Thyroid gland (tissue), 4 donors: Measurements from ENCODE around the gene INPP5D. TPM values are rescaled to one million over a fixed set of nuclear protein-coding genes. Genes with fewer than 3 reads are reported as not detected.

Experiments
- DNase-seq, 2 donors: peaks; one replicate each; pipeline ENCODE4 v3.0.0-alpha.2; 2019
- H3K27ac ChIP-seq, 3 donors: fragments of 200-600 bp; sonication (generic); 1 replicate in 2 of 3; 2 replicates in 1 of 3; pipeline ENCODE4 v1.5.1; 2016 to 2019; ENCODE audit warnings: mild to moderate bottlenecking in 1 of 3, moderate library complexity in 1 of 3
- H3K27me3 ChIP-seq: fragments of 200-600 bp; sonication (generic); one replicate; pipeline ENCODE4 v1.5.1; 2019
- H3K36me3 ChIP-seq, 2 donors: fragments of 200-600 bp; sonication (generic); one replicate each; pipeline ENCODE4 v1.5.1; 2016 to 2019
- H3K4me1 ChIP-seq, 2 donors: fragments of 200-600 bp; sonication (generic); one replicate each; pipeline ENCODE4 v1.5.1; 2017 to 2019
- H3K4me3 ChIP-seq, 3 donors: fragments of 200-600 bp; sonication (generic); replicated peaks in 1 of 3; 1 replicate in 2 of 3; 2 replicates in 1 of 3; pipeline ENCODE4 v1.5.1; 2016; ENCODE audit warnings: mild to moderate bottlenecking in 1 of 3
- H3K9me3 ChIP-seq: fragments of 200-600 bp; sonication (generic); one replicate; pipeline ENCODE4 v1.5.1; 2017
- CTCF ChIP-seq, 6 experiments: fragments of 200-600 bp in 3 of 6; fragments of 450-650 bp in 3 of 6; sonication (generic) in 3 of 6; IDR thresholded peaks; one replicate each; pipeline ENCODE4 v1.5.1; 2016 to 2019; ENCODE audit warnings: antibody characterized with exemption in 6 of 6, mild to moderate bottlenecking in 2 of 6, inconsistent platforms in 1 of 6, moderate library complexity in 1 of 6
- POLR2A ChIP-seq, 2 donors: fragments of 450-650 bp; IDR thresholded peaks; one replicate each; pipeline ENCODE4 v1.6.1; 2017; ENCODE audit warnings: antibody characterized with exemption in 2 of 2, mild to moderate bottlenecking in 2 of 2, moderate library complexity in 1 of 2
- WGBS, 2 donors: methylation state at CpG; one replicate each; pipeline ENCODE4 v1.1.5; 2017; 5-methylcytosine and 5-hydroxymethylcytosine counted together
- intact Hi-C: fragments of 100-400 bp; cut with DNase I; formaldehyde crosslinking; loops from one replicate; pipeline ENCODE4 v1.15.1; 2023
- total RNA-seq, 4 donors: library from RNA; depleted of rRNA; stranded (reverse); fragments of >200 nt; gene quantifications; one replicate each; pipeline ENCODE4 v1.2.3, GENCODE V29; 2016

The INPP5D gene
- total RNA-seq, 4 donors from 2014 or later: 7.1 to 13.4 (median 10.5) TPM

DNA sequence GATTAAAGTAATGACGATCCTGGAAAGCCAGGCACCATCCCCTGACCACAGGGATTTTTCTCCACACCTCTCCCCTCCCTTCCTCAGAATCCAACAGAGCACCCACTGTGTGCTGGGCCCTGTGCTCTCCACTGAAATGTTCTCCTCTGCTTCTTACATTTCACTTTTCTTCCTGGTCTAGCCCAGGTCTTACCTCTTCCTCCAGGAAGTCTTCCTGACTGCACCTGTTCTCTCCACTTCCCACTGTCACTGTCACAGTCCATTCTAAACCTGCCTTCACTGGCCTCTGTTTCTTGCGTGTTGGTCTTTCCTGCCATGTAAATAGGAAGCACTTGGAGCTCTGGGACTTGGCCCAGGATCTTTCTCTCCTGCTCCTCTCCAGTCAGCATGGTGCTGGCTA lies 39.7 kb upstream of the INPP5D start:
- 72 to 85% methylated on average over 2 of the region's 2 CpGs for WGBS, 2 donors
- Histone ChIP-seq H3K36me3 (no peaks in the 10 kb centered on the region), H3K27ac (no peak overlapping the region), H3K27me3 (no peaks in the 10 kb centered on the region), H3K4me1 (no peaks in the 10 kb centered on the region), H3K4me3 (no peak overlapping the region), H3K9me3 (no peaks in the 10 kb centered on the region)
- no peak for TF ChIP-seq CTCF (IDR thresholded peaks at IDR 0.05)
- no peak for TF ChIP-seq POLR2A (IDR thresholded peaks at IDR 0.05)
- intact Hi-C loops: no loop called here
- no peak for DNase-seq

GRCh38 chr2:233021771-233022170 lies 38.4 kb upstream of the INPP5D start:
- Histone ChIP-seq H3K36me3 (no peaks in the 10 kb centered on the region), H3K4me3 (no peak overlapping the region), H3K4me1 (no peaks in the 10 kb centered on the region), H3K27ac (no peak overlapping the region), H3K27me3 (no peaks in the 10 kb centered on the region), H3K9me3 (no peaks in the 10 kb centered on the region)
- intact Hi-C loops: no loop called here
- no peak for DNase-seq
- WGBS, 2 donors: 64 to 82% methylated on average over 8 of the region's 8 CpGs
- TF ChIP-seq POLR2A (IDR thresholded peaks at IDR 0.05): no peak
- TF ChIP-seq CTCF (IDR thresholded peaks at IDR 0.05): no peak

GRCh38 chr2:233022561-233022960 lies 37.6 kb upstream of the INPP5D start:
- H3K4me3 ChIP-seq: no peak overlapping the region
- no peak overlapping the region for H3K27ac ChIP-seq
- no peak for DNase-seq
- TF ChIP-seq POLR2A (IDR thresholded peaks at IDR 0.05) (no peak), CTCF (IDR thresholded peaks at IDR 0.05) (no peak)
- no peaks in the 10 kb centered on the region for H3K36me3 ChIP-seq
- H3K4me1 ChIP-seq: no peaks in the 10 kb centered on the region
- no peaks in the 10 kb centered on the region for H3K27me3 ChIP-seq
- 79 to 88% methylated on average over 5 to 7 of the region's 8 CpGs for WGBS, 2 donors
- intact Hi-C loops: no loop called here
- H3K9me3 ChIP-seq: no peaks in the 10 kb centered on the region

- no peak for DNase-seq
- TF ChIP-seq CTCF (IDR thresholded peaks at IDR 0.05) (no peak), POLR2A (IDR thresholded peaks at IDR 0.05) (no peak)
- Histone ChIP-seq H3K27ac (no peak overlapping the region), H3K4me3 (no peak overlapping the region), H3K4me1 (no peaks in the 10 kb centered on the region), H3K9me3 (no peaks in the 10 kb centered on the region), H3K27me3 (no peaks in the 10 kb centered on the region), H3K36me3 (no peaks in the 10 kb centered on the region)
- intact Hi-C loops: no loop called here
- 71 to 73% methylated on average over 15 to 18 of the region's 18 CpGs for WGBS, 2 donors
Observed at GRCh38 chr2:233023007-233023760, 37.0 kb upstream of the INPP5D start.

GRCh38 chr2:233023761-233024410 lies 36.3 kb upstream of the INPP5D start:
- no peaks in the 10 kb centered on the region for H3K36me3 ChIP-seq
- no peak for DNase-seq
- no peak overlapping the region for H3K27ac ChIP-seq
- H3K4me1 ChIP-seq: no peaks in the 10 kb centered on the region
- no peaks in the 10 kb centered on the region for H3K27me3 ChIP-seq
- 92 to 94% methylated on average over 11 to 14 of the region's 14 CpGs for WGBS, 2 donors
- TF ChIP-seq POLR2A (IDR thresholded peaks at IDR 0.05) (no peak), CTCF (IDR thresholded peaks at IDR 0.05) (no peak)
- intact Hi-C loops: no loop called here
- H3K4me3 ChIP-seq: no peak overlapping the region
- no peaks in the 10 kb centered on the region for H3K9me3 ChIP-seq
